HG02938 (cell line): Measurements from ENCODE around the gene MAGIX.
"Not testable (repeated sequence)": the region's sequence is repeated elsewhere in the genome, so short reads cannot be mapped to it uniquely, and the experiment has no call there.

Source experiments
- ATAC-seq: cut with Tn5 transposase; IDR thresholded peaks from one replicate; pipeline ENCODE4 v1.9.1; 2021; ENCODE audit warnings: mild to moderate bottlenecking, moderate library complexity; ENCODE audit not compliant: unreplicated experiment

The MAGIX gene

GRCh38 chrX:49157194-49157593 is 5.4 kb upstream of the MAGIX start:
- ATAC-seq, result no peak

- ATAC-seq, result no peak
These were observed 1.6 kb upstream of the MAGIX start for GRCh38 chrX:49160908-49161307.

GRCh38 chrX:49161632-49162031 is 926 bp upstream of the MAGIX start:
- ATAC-seq, result no peak

- peak; percentile 55 for ATAC-seq
These were observed 1.2 kb downstream of the MAGIX start for GRCh38 chrX:49163555-49164419.

GRCh38 chrX:49164589-49165360 is 2.2 kb downstream of the MAGIX start:
- ATAC-seq, result no peak

GRCh38 chrX:49165901-49166881 is 3.6 kb downstream of the MAGIX start:
- peak; percentile 34 for ATAC-seq

GRCh38 chrX:49166914-49167739 is 4.6 kb downstream of the MAGIX start:
- peak; percentile 23 for ATAC-seq

GRCh38 chrX:49167740-49168108 is 5.2 kb downstream of the MAGIX start:
- no peak for ATAC-seq

GRCh38 chrX:49171752-49172279 is 9.3 kb downstream of the MAGIX start, which contains the start of gene PLP2:
Gene PLP2, plus strand, starts transcription at chrX:49171898. Its CDS starts 103 bp downstream, at chrX:49172001.
- ATAC-seq, result no peak

GRCh38 chrX:49172280-49172780 is 9.8 kb downstream of the MAGIX start:
- peak; percentile 77 for ATAC-seq

GRCh38 chrX:49173544-49173943 is 11.0 kb downstream of the MAGIX start:
- not testable (repeated sequence) for ATAC-seq

GRCh38 chrX:49174723-49175122 is 12.2 kb downstream of the MAGIX start:
- ATAC-seq, result no peak

- ATAC-seq, result no peak
These were observed 13.1 kb downstream of the MAGIX start for GRCh38 chrX:49175435-49176274.

GRCh38 chrX:49176421-49177326 is 14.1 kb downstream of the MAGIX start:
- ATAC-seq, result no peak

- no peak for ATAC-seq
These were observed 14.8 kb downstream of the MAGIX start for GRCh38 chrX:49177338-49177833.

GRCh38 chrX:49177873-49178480 is 15.4 kb downstream of the MAGIX start:
- no peak for ATAC-seq

- no peak for ATAC-seq
These were observed 16.0 kb downstream of the MAGIX start for GRCh38 chrX:49178537-49178936.
